Fibroblast of villous mesenchyme (primary cell): ENCODE results near the gene CDH18. TPM values are rescaled to one million over a fixed set of nuclear protein-coding genes. Genes with fewer than 3 reads are reported as not detected.

Experiments used
- DNase-seq: peaks from one replicate; pipeline ENCODE4 v3.0.0-alpha.2; 2010; ENCODE audit warnings: low read depth
- H3K4me3 ChIP-seq: 2 replicates; pipeline ENCODE4 v1.5.1; 2011; ENCODE audit warnings: low read depth, mild to moderate bottlenecking, low read length
- CTCF ChIP-seq: IDR thresholded peaks from 2 replicates; pipeline ENCODE4 v1.5.1; 2012; ENCODE audit warnings: low read depth, mild to moderate bottlenecking, low read length; ENCODE audit not compliant: insufficient read depth
- total RNA-seq: library from RNA; depleted of rRNA; stranded (reverse); fragments of >200 nt; gene quantifications from 2 replicates; pipeline ENCODE4 v1.2.3, GENCODE V29; 2012

Gene CDH18
- total RNA-seq, 1 donor: 0.43 TPM

GRCh38 chr5:19534751-19535150, 453.2 kb downstream of the CDH18 start:
- no peak for TF ChIP-seq CTCF
- no peak for DNase-seq
- H3K4me3 ChIP-seq: no peak overlapping the region

GRCh38 chr5:19532936-19533335, 455.1 kb downstream of the CDH18 start:
- no peak for TF ChIP-seq CTCF
- no peak overlapping the region for H3K4me3 ChIP-seq
- DNase-seq: no peak

GRCh38 chr5:19531374-19531952, 456.5 kb downstream of the CDH18 start:
- no peak for TF ChIP-seq CTCF
- H3K4me3 ChIP-seq: no peak overlapping the region
- no peak for DNase-seq

- no peak for DNase-seq
- no peak overlapping the region for H3K4me3 ChIP-seq
- TF ChIP-seq CTCF: no peak
These were observed 468.6 kb downstream of the CDH18 start for GRCh38 chr5:19519448-19519847.

- no peak for DNase-seq
- H3K4me3 ChIP-seq: no peak overlapping the region
- TF ChIP-seq CTCF: no peak
These were observed 489.1 kb downstream of the CDH18 start for GRCh38 chr5:19498852-19499251.

- no peak for DNase-seq
- TF ChIP-seq CTCF: no peak
- no peak overlapping the region for H3K4me3 ChIP-seq
These were observed 490.7 kb downstream of the CDH18 start for GRCh38 chr5:19497229-19497815.

- no peak for TF ChIP-seq CTCF
- no peak overlapping the region for H3K4me3 ChIP-seq
- DNase-seq: no peak
These were observed 491.9 kb downstream of the CDH18 start for GRCh38 chr5:19496056-19496455.
